ENCODE data around the gene CHAC1. TPM values are rescaled to one million over a fixed set of nuclear protein-coding genes. Genes with fewer than 3 reads are reported as not detected.

Gene CHAC1
- total RNA-seq, 2 experiments from 2014 or later: 40.4 to 55.6 TPM

- CTCF ChIA-PET (ENCODE audit: unreplicated experiment): no interaction called here
- Histone ChIP-seq H3K27ac (ENCODE audit: low read depth, low read length, poor library complexity, severe bottlenecking) (no peak overlapping the region), H2AFZ (ENCODE audit: low read length) (no peak overlapping the region), H4K20me1 (ENCODE audit: insufficient read depth, low read length) (no peaks in the 10 kb centered on the region), H3K36me3 (ENCODE audit: insufficient read depth, low read length) (peaks cover 20% of the 10 kb centered on the region), H3K4me1 (ENCODE audit: insufficient read depth, low read length, poor library complexity, severe bottlenecking) (peaks cover 16% of the 10 kb centered on the region), H3K9me2 (ENCODE audit: insufficient read depth, low read length) (no peaks in the 10 kb centered on the region), H3K4me3 (ENCODE audit: low read depth, low read length, poor library complexity, severe bottlenecking) (no peak overlapping the region), H3K79me2 (ENCODE audit: insufficient read depth, low read depth, low read length) (peaks cover 6% of the 10 kb centered on the region; the same call in 1 of the 2 replicates), H3K9me3 (ENCODE audit: low read length) (no peaks in the 10 kb centered on the region), H3K4me2 (ENCODE audit: low read length) (no peak overlapping the region)
- TF ChIP-seq CTCF (conservative IDR thresholded peaks at IDR 0.05; ENCODE audit: low read length) (no peak), EZH2phosphoT487 (IDR thresholded peaks at IDR 0.05; ENCODE audit: borderline replicate concordance, low read depth, low read length) (no peak)
- POLR2A ChIA-PET: no interaction called here
- BruUV-seq (replicated peaks): no TSS peak
- no peak for DNase-seq (ENCODE audit: low spot score)
- intact Hi-C loops (cut with micrococcal nuclease; ENCODE audit: unreplicated experiment): no loop called here
These were observed 4.3 kb downstream of the CHAC1 start for GRCh38 chr15:40957581-40958051.

GRCh38 chr15:40958146-40958545 lies 4.9 kb downstream of the CHAC1 start:
- intact Hi-C loops (cut with micrococcal nuclease; ENCODE audit: unreplicated experiment): no loop called here
- TF ChIP-seq EZH2phosphoT487 (IDR thresholded peaks at IDR 0.05; ENCODE audit: borderline replicate concordance, low read depth, low read length) (no peak), CTCF (conservative IDR thresholded peaks at IDR 0.05; ENCODE audit: low read length) (no peak)

GRCh38 chr15:40958723-40959122 lies 5.5 kb downstream of the CHAC1 start:
- intact Hi-C loops (cut with micrococcal nuclease; ENCODE audit: unreplicated experiment): no loop called here
- CTCF ChIA-PET (ENCODE audit: unreplicated experiment): no interaction called here

More at GRCh38 chr15:40958146-40958545, 4.9 kb downstream of the CHAC1 start:
- Histone ChIP-seq H3K4me3 (ENCODE audit: low read depth, low read length, poor library complexity, severe bottlenecking) (no peak overlapping the region), H3K4me1 (ENCODE audit: insufficient read depth, low read length, poor library complexity, severe bottlenecking) (peaks cover 16% of the 10 kb centered on the region), H3K36me3 (ENCODE audit: insufficient read depth, low read length) (peaks cover 20% of the 10 kb centered on the region), H3K27ac (ENCODE audit: low read depth, low read length, poor library complexity, severe bottlenecking) (no peak overlapping the region), H3K79me2 (ENCODE audit: insufficient read depth, low read depth, low read length) (peaks cover 6% of the 10 kb centered on the region; the same call in 1 of the 2 replicates), H2AFZ (ENCODE audit: low read length) (no peak overlapping the region), H3K4me2 (ENCODE audit: low read length) (no peak overlapping the region), H3K9me2 (ENCODE audit: insufficient read depth, low read length) (no peaks in the 10 kb centered on the region), H4K20me1 (ENCODE audit: insufficient read depth, low read length) (no peaks in the 10 kb centered on the region), H3K9me3 (ENCODE audit: low read length) (no peaks in the 10 kb centered on the region)
- no peak for DNase-seq (ENCODE audit: low spot score)
- BruUV-seq (replicated peaks): no TSS peak
- ChIA-PET POLR2A (no interaction called here), CTCF (ENCODE audit: unreplicated experiment) (no interaction called here)

More at GRCh38 chr15:40958723-40959122, 5.5 kb downstream of the CHAC1 start:
- POLR2A ChIA-PET: no interaction called here
- Histone ChIP-seq H3K27ac (ENCODE audit: low read depth, low read length, poor library complexity, severe bottlenecking) (no peak overlapping the region), H3K4me2 (ENCODE audit: low read length) (no peak overlapping the region), H3K79me2 (ENCODE audit: insufficient read depth, low read depth, low read length) (peaks cover 5% of the 10 kb centered on the region; the same call in 1 of the 2 replicates), H3K4me1 (ENCODE audit: insufficient read depth, low read length, poor library complexity, severe bottlenecking) (peaks cover 16% of the 10 kb centered on the region), H3K9me3 (ENCODE audit: low read length) (no peaks in the 10 kb centered on the region), H3K36me3 (ENCODE audit: insufficient read depth, low read length) (peaks cover 20% of the 10 kb centered on the region), H2AFZ (ENCODE audit: low read length) (no peak overlapping the region), H4K20me1 (ENCODE audit: insufficient read depth, low read length) (no peaks in the 10 kb centered on the region), H3K4me3 (ENCODE audit: low read depth, low read length, poor library complexity, severe bottlenecking) (no peak overlapping the region), H3K9me2 (ENCODE audit: insufficient read depth, low read length) (no peaks in the 10 kb centered on the region)
- no peak for DNase-seq (ENCODE audit: low spot score)
- BruUV-seq (replicated peaks): no TSS peak
- TF ChIP-seq CTCF (conservative IDR thresholded peaks at IDR 0.05; ENCODE audit: low read length): no peak
- TF ChIP-seq EZH2phosphoT487 (IDR thresholded peaks at IDR 0.05; ENCODE audit: borderline replicate concordance, low read depth, low read length): no peak

Measured in OCI-LY7 (cell line).